HG03354 (cell line): Measurements from ENCODE around the gene KPNB1.

Experiments used
- ATAC-seq: cut with Tn5 transposase; IDR thresholded peaks from one replicate; pipeline ENCODE4 v1.9.1; 2021; ENCODE audit warnings: mild to moderate bottlenecking; ENCODE audit not compliant: unreplicated experiment, poor library complexity, severe bottlenecking

The KPNB1 gene

DNA sequence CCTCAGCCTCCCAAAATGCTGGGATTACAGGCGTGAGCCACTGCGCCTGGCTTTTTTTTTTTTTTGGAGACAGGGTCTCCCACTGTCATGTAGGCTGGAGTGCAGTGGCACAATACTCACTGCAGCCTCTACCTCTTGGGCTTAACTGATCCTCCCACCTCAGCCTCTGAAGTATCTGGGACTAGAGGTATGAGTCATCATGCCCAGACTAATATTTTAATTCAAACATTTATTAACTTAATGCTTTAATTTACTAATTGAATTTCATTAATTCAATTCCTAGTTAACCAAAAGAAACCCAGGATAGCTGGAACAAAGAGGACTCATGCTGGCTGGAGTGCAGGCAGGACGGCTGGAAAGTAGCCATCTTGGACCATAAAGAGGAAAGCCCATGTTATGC, 14.0 kb upstream of the KPNB1 start:
- no peak for ATAC-seq

DNA sequence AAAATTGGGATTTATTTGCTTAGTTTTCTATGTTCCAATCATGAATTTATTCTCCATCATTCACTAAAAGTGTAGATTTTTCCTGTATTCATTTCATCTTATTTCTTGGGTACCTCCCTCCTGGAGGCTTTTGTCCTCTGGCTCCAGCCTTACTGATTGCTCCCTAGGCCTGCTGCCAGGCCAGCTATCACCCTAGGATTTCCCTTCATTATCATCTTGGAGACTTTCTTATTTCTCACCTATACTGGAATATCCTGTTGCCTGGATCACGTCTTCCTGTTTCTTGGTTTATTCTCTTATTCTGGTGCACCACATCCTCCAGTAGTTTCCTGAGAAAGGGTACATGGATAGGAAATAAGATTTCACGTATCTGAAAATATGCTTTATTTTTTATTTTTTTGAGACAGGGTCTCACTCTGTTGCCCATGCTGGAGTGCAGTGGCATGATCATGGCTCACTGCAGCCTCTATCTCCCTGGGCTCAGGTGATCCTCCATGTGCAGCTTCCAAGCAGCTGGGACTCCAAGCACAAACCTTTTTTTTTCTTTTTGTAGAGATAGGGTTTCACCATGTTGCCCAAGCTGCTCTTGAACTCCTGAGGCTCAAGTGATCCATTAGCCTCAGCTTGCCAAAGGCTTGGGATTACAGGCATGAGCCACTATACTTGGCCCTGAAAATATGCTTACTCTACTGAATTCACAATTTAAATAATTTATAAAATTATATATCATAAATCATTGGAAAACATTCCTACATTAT, 13.3 kb upstream of the KPNB1 start:
- no peak for ATAC-seq

DNA sequence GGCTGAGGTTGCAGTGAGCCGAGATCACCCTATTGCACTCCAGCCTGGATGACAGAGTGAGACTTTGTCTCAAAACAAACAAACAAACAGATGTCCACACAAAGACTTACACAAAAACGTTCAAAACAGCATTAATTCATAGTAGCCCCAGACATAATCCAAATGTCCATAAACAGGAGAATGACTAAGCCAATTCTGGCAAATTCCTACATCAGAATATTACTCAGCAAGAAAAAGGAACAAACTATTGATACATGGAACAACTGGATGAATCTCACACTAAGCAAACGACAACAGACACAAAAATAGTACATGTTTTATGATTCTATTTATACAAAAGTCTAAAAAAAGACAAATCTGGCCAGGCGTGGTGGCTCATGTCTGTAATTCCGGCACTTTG, 10.8 kb upstream of the KPNB1 start:
- no peak for ATAC-seq

DNA sequence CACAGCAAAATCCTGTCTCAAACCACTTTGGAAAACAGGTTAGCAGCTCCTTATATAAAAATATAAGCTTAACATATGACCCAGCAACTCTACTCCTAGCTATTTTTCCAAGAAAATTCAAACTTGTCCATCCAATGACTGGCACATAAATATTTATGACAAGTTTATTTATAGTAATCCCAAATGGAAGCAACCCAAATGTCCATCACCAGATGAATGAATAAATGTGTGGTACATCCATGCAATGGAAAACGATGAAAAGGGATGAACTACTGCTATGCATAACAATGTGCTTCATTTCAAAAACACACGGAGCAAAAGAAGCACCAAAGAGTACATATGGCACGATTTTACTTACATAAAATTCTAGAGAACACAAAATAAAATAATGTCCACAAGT, 9.6 kb upstream of the KPNB1 start:
- ATAC-seq = no peak

DNA sequence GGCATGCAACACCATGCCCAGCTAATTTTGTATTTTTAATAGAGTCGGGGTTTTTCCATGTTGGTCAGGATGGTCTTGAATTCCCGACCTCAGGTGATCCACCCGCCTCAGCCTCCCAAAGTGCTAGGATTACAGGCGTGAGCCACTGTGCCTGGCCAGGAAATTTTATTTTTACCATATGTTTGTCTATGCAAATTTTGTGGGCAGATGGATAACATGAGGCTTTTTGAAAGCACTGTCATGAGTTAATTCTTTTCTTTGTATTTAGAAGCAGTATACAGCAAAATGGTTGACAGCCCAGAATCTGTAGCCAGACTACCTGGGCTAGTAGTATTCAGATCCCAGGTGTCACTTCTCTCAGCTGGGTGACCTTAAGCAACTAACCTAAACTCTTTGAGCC, 8.5 kb upstream of the KPNB1 start:
- ATAC-seq = no peak

DNA sequence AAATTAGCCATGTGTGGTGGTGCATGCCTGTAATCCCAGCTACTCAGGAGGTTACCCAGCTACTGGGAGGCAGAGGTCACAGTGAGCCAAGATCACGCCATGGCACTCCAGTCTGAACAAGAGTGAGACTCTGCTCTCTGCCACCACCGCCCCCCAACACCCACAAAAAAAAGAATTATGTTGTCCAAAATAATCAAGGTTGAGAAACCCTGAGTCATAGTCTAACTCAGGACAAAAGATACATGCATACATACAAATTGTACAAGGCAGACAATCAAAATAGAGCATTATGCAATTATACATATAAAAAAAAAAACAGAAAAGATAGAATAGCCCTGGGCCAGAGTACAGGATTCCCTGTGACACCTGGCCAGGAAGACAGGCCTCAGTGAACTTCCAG, 6.6 kb upstream of the KPNB1 start:
- no peak for ATAC-seq

DNA sequence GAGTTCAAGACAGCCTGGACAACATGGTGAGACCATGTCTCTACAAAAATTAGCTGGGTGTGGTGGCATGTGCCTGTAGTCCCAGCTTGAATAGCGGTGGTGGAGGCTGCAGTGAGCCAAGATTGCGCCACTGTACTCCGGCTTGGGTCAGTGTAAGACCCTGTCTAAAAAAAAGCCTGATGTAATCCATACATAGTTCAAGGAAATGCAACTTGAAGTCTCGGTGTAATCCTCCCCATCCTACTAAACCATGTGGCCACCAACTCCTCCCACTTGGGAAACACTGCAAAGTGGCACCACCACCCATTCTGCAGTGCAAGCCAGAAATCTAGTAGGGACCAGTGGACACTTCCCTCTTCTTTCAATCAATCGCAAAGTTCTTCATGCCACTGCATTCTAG, 5.4 kb upstream of the KPNB1 start:
- ATAC-seq = no peak

DNA sequence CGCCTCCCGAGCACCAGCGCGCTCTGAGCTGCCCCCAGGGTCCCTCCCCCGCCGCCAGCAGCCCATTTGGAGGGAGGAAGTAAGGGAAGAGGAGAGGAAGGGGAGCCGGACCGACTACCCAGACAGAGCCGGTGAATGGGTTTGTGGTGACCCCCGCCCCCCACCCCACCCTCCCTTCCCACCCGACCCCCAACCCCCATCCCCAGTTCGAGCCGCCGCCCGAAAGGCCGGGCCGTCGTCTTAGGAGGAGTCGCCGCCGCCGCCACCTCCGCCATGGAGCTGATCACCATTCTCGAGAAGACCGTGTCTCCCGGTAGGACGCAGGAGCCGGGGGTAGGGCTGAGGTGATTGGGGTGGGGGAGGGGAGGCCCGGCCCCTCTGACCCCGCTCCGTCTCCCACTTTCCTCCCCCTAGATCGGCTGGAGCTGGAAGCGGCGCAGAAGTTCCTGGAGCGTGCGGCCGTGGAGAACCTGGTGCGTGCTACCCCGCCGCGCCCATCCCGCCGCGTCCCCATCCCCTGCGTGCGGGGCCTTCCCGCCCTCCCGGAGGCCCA, 329 bp downstream of the KPNB1 start:
- ATAC-seq = no peak

DNA sequence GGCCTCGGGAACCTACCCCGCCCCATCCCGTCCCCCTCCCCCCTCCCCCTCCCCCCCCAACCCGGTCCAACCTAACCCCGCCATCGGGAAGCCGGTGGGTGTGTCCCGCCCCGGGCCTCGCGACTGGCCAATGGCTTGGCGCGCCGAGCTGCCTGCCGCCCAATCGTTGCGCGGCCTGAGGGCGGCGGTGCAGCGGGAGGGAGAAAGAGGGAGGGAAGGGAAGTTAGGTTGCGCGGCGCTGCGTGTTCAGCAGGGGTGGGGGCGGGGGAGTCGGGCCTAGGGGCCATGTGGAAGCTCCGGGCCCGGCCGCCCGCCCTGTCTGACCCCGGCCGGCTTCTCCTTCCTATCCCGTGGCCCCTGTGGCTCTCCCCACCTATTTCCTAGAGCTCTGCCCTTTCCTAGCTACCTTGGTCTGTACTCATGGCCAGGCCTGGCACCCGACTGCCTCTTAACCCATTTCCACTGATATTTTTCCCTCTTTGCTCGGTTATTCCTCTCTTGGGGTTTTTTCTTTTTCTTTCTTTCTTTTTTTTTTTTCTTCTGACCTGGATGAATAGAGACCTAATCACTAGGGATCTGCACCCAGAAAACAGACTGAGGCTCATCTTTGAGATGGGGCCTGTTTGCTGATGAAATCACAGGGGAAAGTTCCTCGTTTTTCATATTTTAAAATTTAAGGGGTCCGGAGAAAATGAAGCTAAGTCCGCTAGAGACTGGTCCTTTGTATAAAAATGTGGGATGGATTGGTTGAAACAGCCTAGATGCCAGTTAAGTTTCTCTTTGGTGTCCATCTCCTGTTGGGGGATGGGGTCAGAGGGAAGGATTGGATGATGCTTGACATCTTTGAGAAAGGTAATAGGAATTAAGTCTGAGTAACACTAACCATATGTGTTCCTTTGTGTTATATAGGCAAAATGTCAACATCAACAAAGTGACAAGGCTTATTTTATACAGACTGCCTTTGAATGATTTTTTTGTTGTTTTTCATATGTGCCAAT, 1.1 kb downstream of the KPNB1 start:
- no peak for ATAC-seq

DNA sequence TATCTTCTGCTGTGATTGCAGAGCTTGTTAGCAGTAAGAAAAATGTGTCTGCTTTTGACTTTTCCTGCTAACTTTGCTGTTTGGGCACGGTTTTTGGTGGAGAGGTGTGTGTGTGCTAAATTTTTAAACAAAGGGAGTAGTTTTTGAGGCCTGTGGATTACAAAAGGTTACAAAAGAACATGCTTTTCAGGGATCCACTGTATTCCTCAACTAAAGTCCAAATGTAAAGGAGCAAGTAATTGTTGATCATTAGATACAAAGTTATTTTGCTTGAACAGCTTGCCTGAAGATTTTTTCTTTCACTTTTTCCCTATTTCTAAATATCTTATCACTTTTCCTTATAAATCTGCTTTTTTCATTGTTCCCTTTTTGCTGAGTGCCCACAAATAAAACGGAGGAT, 2.0 kb downstream of the KPNB1 start:
- ATAC-seq = no peak

DNA sequence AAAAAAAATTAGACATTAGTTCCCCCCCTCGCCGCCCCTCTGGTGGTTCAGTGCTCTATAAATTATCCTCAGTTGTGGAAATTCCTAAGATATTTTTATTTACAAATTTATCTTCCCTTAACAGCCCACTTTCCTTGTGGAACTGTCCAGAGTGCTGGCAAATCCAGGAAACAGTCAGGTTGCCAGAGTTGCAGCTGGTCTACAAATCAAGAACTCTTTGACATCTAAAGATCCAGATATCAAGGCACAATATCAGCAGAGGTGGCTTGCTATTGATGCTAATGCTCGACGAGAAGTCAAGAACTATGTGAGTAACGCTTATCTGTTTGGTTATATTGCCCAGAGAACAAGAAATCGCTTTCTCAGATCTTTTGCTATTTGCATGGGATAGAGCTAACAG, 2.9 kb downstream of the KPNB1 start:
- ATAC-seq = no peak

DNA sequence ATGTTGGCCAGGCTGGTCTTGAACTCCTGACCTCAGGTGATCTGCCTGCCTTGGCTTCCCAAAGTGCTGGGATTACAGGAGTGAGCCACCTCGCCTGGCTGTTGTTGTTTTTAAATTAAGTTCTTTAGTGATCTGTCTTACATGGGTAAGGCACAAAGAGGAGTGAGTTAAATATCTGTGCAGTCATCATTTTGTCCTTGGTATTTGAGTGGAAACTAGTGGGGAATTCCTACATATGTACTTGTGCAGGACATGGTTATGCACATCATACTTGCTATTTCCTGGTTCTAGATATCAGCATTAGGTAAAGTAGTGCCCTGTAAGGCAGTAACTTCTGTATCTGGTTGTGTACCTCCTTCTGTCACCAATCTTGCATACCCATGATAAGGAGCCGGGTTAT, 3.7 kb downstream of the KPNB1 start:
- ATAC-seq = no peak

DNA sequence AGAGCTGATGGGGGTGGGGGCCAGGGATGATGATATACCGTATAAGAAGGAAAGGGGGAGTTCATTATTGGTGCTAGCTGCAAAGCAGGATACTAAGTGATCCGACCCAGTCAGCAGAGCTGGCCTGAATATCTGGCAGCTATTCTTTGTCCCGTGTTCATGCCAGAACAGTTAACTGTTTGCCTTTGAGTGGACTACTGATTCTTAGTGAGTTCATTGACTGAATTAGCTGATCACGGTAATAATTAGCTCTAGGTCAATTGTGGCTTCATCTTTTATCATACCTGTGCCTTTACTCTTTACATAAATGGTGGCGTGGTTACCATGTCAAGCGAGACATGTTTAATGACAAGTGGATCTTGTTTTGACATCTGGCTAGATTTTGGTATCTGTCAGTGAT, 5.3 kb downstream of the KPNB1 start:
- ATAC-seq = no peak

DNA sequence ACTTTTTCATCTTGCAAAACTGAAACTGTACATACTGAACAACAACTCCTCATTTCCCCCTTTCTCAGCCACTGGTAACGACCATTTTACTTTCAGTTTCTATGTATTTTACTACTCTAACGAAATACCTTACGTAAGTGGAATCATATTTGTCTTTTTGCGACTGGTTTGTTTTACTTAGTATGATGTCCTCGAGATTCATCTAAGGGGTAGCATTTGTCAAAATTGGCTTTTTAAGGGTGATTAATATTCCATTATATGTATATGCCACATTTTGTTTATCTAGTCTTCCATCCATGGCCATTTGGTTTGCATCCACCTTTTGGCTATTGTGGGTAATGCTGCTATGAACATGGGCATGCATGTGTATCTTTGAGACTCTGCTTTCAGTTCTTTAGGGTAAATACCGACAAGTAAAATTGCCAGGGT, 10.4 kb downstream of the KPNB1 start:
- peak; percentile 77 for ATAC-seq

DNA sequence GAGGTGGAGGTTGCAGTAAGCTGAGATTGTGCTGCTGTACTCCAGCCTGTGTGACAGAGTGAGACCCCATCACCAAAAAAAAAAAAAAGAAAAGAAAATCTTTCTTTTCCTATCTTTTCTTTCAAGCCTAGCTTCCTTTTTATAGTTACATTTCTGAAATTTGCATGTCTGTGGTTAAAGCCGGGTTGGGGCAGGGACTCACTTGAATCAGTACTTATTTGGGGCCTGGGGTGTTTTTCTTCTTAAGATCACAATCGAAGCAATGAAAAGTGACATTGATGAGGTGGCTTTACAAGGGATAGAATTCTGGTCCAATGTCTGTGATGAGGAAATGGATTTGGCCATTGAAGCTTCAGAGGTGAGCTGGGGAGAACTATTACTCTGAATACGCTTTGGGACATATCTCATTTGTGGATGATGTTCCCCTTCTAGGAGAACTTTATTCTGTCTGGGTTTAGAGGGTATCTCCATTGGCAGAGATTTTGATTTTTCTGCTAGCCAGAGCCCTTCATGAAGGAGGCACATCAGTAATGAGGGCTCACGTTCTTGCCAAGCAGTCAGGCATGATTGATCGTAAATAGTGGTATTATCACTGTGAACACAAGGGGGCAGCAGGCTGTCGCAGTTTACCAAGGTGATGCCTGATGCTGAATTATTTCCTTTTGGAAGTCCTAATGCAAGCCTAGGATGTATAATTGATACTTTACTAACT, 14.3 kb downstream of the KPNB1 start:
- no peak for ATAC-seq

DNA sequence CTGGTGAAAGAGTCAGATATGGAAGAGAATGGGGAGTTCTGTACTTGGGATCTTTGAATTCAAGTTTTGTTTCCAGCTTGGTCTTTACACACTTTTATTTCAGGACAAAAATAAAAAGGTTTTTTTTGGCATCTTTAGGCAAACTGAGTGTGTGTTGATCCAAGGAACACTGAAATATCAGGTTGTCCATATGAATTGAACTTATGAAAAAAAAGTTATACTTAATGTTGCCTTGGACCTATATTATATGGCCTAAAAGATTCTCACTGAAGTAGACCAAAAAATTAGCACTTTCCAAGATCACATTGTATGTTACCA, 14.9 kb downstream of the KPNB1 start:
- no peak for ATAC-seq

DNA sequence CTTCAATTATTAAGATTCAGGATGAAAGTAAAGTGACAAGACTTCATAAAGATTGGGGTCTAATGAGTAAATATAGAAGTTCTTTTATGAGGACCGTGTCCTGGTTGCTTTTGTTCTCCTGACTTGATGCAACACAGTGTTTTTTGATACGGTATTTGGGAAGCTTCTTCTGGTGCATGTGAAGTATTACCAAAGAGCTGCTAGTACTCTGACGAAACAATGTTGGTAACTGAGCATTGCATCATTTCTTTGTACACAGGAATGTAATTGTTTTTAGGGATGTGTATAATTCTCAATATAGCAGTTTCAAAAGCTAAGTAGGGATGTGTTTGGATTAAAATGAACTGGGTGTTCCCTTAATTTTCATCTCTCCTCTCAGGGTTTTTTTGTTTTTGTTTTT, 15.9 kb downstream of the KPNB1 start:
- ATAC-seq = no peak

DNA sequence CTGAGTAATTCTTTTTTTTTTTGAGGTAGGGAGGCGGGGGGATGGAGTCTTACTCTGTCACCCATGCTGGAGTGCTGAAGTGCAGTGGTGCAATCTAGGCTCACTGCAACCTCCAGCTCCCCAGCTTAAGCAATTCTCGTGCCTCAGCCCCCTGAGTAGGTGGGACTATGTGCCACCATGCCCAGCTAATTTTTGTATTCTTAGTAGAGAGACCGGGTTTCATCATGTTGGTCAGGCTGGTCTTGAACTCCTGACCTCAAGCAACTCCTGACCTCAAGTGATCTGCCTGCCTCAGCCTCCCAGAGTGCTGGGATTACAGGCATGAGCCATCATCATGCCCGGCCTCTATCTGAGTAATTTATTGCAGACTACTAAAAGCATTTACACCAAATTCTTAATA, 19.4 kb downstream of the KPNB1 start:
- ATAC-seq = no peak

DNA sequence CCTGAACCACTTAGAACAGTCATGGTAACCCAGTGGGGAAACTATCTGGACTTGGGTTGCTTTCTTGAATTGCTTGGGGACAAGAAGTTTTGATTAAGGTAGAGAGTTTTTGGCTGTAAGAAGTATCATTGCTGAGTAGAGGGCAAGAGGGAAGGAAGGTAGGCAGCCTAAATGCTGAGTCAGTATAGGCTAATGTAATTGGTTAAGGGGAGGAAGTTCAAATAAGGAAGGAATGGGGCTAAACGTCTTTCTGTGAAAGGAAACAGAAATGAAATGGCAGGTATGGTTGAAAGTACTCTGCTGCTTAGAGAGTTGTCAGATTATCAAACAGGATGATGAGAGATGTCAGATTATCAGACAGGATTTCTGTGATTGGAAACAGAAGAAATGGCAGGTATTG, 20.3 kb downstream of the KPNB1 start:
- ATAC-seq = no peak

DNA sequence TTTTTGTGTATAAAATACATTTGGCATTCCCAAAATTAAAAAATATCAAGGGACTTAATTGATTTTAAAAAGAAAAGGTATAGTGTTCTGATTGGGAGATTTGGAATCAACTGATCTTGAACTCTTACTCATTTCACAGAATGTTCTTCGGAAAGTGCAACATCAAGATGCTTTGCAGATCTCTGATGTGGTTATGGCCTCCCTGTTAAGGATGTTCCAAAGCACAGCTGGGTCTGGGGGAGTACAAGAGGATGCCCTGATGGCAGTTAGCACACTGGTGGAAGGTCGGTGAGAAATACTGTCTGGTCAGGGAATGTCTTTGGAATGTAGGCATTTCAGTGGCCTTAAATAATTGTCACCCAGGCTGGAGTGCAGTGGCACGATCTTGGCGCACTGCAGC, 24.8 kb downstream of the KPNB1 start:
- no peak for ATAC-seq
